Medulla oblongata (tissue), 1 donor: ENCODE results near the gene TMX2.
"Not testable (repeated sequence)": the region's sequence is repeated elsewhere in the genome, so short reads cannot be mapped to it uniquely, and the experiment has no call there.

Source experiments
- DNase-seq: peaks from one replicate; pipeline ENCODE4 v3.0.0-alpha.2; 2015; ENCODE audit errors: extremely low spot score

TMX2 gene

GRCh38 chr11:57712256-57713150 lies at the start of gene TMX2:
TSS of gene TMX2 (plus strand) at chr11:57712593. CDS start at chr11:57712619, 26 bp downstream.
- DNase-seq: peak; percentile 99

- no peak for DNase-seq
These were observed 49.5 kb upstream of the TMX2 start for GRCh38 chr11:57662893-57663292.

GRCh38 chr11:57663975-57664374 lies 48.4 kb upstream of the TMX2 start:
- DNase-seq: no peak

GRCh38 chr11:57667117-57667735 lies 45.2 kb upstream of the TMX2 start:
- DNase-seq: peak; percentile 99

DNA sequence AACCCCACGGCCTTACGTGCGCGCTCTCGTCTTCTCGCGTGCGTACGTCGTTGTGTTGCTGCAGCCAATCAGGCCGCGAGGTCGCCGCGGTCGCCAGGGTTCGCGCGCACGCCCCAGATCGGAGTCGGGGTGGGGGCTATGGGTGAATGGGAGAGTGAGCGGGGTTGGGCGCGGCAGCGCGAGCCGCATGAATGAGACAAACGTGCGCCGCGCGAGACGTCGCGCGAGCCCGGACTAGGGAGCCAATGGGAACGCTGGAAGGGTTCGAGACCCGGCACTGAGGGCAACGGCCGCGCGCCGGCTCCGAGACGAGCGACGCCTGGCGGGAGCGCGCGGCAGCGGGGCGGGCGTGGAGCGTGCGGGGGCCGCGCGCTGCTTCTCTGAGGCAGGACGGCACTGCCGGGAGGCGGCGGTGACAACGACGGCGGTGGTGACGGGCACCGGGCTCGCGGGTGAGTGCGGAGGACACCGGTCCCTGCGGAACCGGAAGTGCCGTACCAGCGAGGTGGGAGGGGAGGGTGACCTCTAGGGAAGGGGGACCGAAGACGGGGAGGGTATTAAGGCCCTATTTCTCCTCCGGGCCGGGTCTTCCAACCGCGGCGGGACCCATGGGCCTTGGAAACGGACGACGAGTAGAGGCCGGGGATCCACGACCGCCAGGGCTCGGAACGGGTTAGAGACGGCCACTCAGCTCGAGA lies 44.5 kb upstream of the TMX2 start, which contains the start of gene ZDHHC5:
Gene ZDHHC5 (plus strand): TSS at position 379 of the 698 bp plus-strand sequence. CDS start 4,977 bp downstream, outside the sequence.
- peak; percentile 99 for DNase-seq

DNA sequence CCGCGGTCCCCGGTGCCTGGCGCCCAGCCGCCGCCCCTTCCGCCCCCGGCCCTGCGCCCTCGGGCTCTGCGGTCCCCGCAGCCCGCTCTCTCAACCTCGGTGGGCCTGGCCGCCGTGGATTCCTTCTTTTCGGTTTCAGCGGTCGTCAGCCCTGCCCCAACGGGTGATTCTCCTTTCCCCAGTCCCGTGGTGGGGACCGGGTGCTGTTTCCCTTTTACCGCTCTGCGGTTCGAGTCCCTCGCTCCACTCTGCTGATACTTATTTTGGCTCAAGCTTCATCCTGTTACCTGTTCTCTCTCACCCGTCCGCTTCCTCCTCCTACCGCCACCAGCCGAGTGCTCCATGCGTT lies 44.0 kb upstream of the TMX2 start:
- peak; percentile 12 for DNase-seq

DNA sequence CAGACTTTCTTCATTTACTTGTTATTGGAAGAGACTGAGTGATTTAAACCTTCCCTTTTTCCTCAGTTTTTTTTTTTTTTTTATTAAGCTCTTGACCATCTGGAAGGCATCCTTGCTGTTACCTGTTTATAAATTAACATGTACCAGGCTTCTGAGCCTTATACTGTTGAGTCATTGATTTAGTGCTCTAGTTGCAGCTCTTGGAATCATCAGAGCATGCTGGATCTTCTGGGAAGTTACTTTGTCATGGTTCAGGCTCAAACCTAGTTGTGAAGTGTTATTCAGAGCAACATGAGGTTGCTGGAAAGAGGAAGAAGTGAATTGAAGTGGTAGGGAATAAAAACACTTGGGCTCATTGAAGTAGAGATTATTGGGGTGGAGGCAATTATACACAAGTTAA lies 38.1 kb upstream of the TMX2 start:
- DNase-seq: no peak

DNA sequence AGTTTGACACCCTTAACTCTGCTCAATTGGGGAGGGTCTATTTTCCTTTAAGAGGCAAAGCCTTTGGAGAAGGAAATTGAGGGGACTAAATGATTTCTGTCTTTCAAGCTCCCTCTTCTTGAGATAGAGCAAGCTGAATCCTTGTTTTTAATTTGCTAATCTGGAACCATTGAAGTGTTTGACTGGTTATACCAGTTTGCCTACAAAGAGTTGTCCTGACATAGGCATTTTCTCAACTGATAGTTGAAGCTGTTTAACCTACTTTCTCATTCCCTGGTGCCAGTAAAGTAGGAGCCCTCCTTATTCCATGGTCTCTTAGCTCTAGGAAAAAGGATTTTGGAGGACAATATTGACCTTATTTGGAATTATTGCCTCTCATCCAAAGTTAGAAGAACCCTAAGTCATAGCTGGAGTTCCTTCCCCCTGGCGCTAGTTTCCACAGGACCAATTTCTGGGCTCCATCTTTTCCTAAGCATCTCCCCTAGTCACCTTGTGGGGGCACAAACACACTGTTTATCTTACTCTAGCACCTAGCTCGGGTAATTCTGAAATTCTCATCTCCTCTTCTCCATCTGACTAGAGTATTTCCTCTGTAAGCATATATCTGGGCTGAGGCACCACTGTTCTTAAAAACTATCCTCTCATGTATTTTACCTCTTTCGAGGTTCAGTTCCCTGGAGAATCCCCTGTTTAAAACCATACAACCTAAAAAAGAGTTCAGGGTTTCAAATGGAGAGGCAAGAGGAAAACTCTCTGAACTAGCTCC lies 37.0 kb upstream of the TMX2 start:
- no peak for DNase-seq

- no peak for DNase-seq
These were observed 33.0 kb upstream of the TMX2 start for GRCh38 chr11:57679396-57679795.

DNA sequence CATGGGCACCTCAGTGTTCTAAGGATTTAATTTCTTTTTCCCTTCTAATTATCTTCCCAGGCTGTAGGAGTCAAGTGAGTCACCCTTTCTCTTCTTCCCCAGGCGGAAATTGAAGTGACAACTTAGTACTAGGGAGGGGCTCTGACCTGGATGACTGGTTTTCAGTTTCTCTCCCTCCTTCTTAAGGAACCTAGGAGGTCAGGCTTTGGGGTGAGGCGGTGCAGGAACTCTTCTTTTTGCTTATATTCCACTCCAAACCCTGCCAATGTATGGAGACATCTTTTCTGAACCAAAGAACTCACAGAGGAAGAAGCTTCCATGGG lies 31.9 kb upstream of the TMX2 start:
- no peak for DNase-seq

DNA sequence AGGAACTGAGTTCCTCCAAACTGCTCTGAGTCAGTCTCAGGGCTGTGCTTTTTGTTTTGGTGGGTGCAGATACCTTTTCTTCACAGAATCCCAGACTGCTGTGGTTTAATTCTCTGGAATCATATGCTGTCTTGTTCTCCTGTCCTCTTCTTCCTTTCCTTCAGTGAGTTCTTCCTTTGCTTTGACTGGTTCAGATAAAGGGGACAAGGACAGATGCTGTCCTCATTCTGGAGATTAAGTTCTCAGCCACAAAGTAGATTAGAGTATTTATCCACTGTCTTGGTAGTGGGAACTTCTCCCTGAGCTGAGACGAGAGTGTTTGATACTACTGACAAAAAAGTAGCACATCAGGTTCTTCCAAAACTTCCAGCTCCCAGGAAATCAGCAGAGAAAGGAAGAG lies 31.2 kb upstream of the TMX2 start:
- DNase-seq: no peak

DNA sequence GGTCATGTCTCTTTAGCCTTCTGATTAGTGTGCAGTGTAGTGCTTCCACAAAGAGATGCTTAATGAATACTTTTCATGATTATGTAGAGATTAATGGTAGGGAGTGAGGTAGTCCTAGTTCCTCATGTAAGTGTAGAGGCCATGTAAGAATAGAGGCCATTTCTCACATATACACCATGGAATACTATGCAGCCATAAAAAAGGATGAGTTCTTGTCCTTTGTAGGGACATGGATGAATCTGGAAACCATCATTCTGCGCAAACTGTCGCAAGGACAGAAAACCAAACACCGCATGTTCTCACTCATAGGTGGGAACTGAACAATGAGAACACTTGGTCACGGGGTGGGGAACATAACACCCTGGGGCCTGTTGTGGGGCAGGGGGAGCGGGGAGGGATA lies 21.9 kb upstream of the TMX2 start:
- DNase-seq: not testable (repeated sequence)

- DNase-seq: no peak
These were observed 13.5 kb upstream of the TMX2 start for GRCh38 chr11:57698843-57699365.

GRCh38 chr11:57699813-57700212 lies 12.6 kb upstream of the TMX2 start:
- no peak for DNase-seq

GRCh38 chr11:57700425-57700824 lies 12.0 kb upstream of the TMX2 start:
- DNase-seq: no peak

DNA sequence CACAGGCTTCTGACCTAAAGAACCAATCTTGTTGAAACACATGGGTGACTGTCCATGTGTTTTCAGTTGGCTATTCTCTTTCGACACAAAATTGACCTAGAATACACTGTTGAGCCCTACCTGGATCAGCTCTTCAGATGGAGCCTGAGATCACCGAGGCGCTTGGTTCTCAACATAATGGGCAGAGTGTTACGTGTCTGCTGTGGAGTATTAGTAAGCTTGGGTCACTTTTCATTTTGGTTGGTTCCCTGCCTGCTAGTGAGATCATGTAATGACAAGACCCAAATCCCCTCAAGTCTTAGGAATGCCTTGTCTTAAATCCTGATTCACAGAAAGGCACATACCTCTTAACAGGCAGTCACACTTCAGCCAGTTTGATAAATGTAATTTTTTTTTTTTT lies 9.1 kb upstream of the TMX2 start:
- no peak for DNase-seq

DNA sequence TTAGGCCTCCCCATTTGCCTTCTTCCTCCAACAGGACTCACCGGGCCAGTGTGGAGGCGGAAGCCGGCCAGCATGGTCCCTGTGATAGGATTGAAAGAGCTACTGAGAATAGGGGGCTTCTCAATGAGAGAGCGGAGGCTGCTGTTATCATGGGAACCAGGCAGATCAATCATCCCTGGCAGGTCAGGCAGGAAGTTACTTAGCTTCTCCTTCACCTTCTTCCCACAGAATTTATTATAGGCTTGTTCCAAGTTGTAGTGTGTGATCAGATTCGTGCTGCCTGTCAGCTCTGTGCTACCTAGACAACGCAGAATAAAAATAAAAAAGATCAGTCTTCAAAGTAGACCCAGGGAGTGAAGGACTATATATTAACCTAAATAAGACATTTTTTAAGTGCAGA lies 7.5 kb upstream of the TMX2 start:
- DNase-seq: no peak

GRCh38 chr11:57705432-57705831 lies 7.0 kb upstream of the TMX2 start:
- not testable (repeated sequence) for DNase-seq

DNA sequence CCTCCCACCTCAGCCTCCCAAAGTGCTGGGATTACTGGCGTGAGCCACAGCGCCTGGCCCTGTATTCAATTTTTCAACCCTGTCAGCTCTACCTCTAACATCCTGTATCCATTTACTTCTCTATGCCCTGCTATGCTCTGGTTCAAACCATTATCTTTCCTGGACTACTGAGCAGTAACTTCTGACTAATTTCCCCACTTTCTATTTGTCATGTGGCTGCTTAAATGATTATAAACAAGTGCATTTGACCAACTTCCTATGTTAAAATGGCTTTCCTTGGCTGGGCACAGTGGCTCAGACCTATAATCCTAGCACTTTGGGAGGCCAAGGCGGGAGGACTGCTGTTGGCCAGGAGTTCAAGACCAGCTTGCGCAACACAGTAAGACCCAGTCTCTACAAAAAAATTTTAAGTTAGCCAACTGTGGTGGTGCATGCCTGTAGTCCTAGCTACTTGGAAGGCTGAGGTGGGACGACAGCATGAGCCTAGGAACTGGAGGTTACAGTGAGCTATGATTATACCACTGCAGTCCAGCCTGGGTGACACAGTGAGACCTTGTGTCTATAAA lies 2.5 kb upstream of the TMX2 start:
- no peak for DNase-seq

DNA sequence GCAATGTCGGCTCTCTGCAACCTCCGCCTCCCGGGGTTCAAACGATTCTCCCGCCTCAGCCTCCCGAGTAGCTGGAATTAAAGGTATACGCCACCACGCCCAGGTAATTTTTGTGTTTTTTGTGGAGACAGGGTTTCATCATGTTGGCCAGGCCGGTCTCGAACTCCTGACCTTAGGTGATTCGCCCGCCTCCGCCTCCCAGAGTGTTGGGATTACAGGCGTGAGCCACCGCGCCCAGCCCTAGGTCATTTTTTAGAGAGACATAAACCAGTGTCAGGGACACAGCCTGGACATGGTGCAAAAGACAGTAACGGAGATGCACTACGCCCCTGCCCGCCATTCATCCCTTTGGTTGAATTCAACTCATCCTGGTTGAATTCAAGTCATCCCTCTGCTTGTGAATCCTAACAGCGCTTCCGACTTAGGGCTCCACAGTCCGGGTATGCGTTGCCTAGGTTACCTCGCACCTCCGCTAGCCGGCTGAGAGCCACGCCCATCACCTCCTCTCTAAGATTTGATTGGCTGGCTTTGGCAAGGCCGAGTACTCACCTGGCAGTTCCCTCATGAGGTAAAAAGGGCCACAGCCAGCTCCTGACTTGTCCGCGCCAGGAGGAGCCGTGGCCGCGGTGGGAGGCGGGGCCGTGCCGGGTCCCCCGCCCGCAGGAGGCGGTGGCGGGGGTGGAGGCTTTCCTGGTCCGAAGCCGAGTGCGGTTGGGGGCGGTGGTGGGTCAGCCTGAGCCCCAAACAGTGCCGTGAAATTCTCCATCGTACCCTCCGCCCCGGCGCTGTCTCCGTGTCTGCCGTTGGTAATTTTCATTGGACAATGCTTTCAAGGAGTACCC lies 758 bp upstream of the TMX2 start, which contains the start of gene MED19:
Gene MED19 (minus strand): TSS at position 802 of the 842 bp plus-strand sequence. CDS start 36 bp downstream, at position 766.
- no peak for DNase-seq
